NCI-H1694 (cell line): ENCODE results near the gene NOL6.
A peak's percentile ranks its signal among the peaks of the same experiment; 100 is the strongest.

Source experiments
- DNase-seq: peaks from one replicate; lab custom pipeline; 2025; lab: John Stamatoyannopoulos, UW

The NOL6 gene

DNA sequence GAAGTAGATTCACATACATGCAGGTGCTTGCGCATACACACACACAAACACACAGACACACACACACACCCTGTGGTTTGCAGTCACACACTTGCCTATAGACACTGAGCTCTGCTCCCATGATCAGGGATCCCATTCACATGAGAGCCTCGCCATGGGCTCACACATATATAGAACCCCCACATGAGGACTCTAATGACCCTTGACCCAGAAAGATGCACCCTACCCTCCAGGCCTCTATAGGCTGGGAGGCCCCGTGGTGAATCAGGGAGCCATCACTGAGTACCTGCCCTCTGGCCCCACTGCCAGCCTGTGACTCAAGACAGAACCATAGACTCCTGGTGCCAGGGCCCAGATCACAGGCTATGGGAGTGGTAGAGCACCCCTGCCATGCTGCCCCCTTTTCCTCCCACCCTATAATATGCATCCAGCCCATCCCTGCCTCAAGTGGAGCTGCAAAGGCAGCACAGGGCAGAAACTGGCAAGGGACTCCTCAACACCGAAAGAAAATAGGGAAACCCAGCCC lies 23.0 kb downstream of the NOL6 start:
- no peak for DNase-seq

DNA sequence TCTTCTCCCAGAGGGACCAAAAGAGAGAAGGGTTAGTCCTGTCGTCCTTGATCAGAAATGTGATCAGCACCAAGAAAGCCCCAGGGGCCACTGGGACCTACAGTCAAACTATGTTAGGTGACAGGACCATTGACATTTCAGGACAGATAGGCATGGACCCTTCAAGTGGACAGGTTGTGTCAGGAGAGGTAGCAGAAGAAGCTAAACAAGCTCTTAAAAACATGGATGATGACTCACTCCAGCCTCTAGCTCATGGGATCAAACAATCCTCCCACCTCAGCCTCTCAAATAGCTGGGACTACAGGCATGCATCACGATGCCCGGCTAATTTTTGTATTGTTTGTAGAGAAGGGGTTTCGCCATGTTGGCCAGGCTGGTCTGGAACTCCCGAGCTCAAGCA lies 24.0 kb downstream of the NOL6 start:
- DNase-seq, result no peak

DNA sequence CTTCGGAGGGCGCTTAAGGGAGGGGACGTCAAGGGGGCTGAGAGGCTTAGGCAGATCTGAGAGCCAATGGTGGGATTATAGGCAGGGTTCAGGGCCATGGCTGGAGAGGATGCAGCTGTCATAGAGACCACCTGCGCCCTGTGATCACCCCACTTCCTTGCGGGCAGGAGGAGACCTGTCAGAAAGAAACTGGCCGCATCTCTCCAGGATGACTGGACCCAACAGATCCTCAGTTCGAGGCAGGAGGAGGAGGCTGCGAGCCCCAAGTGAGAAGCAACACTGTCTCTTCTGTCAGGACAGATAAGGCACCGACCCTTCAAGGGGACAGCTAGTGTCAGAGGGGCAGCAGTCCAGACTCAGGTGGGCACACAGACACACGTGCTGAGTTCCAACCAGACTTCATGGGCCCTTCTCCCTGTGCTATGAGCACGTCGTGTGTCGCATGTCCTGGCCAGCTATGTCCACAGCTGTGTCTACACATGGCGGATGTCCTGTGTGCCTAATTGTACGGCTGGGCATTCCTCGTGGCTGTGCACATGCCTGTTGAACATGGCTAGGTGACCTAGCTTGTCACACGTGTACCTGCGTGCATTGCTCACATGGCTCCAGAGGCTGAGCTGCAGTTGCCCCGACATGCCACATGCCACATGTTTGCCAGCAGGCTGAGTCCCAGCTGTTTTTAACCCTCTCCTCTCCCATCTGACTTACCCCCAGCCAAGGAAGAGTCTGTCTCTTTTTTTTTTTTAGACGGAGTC lies 25.7 kb downstream of the NOL6 start:
- peak; percentile 21 for DNase-seq

DNA sequence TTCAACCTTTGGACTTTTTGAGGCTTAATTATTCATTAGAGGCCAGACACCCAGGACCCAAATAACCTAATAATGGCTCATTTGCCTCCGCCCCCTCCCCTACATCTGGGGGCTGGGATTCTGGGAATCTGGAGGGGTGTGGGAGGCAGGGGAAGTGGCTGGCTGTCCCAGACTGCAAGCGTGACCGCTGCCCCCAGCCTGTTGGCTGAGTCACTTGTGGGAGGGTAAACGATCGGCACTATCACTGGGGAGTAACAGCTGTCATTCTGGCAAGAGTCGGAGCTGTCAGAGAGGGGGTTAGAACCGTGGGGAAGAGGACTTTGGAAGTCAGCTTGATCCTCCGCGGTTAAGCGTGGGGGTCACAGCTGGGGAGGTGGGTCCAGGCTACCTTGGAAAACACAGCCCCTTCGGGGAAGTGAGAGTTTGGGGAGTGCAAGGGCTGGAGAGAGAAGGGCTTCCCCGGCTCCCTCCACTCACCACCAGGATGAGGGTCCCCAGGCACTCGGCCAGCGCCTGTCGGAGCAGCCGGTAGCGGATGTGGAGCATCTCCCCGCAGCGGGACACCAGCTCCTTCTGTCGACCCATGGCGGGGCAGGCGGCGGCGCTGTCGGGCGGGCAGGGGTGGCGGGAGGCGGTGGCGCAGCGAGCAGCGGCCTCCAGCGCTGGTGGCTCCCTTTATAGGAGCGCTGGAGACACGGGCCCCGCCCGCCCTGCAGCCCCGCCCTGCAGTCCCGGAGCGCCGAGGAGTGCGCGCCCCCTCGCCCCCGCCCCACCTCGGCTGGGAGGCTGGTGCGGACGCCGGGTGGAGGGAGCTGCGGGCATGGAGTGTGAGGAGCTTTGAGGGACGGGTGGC lies 26.6 kb downstream of the NOL6 start, which contains the start of gene AQP3:
TSS of gene AQP3 (minus strand) at position 648 of the 853 bp plus-strand sequence. CDS start at position 585, 63 bp downstream.
- DNase-seq, result peak; percentile 70

DNA sequence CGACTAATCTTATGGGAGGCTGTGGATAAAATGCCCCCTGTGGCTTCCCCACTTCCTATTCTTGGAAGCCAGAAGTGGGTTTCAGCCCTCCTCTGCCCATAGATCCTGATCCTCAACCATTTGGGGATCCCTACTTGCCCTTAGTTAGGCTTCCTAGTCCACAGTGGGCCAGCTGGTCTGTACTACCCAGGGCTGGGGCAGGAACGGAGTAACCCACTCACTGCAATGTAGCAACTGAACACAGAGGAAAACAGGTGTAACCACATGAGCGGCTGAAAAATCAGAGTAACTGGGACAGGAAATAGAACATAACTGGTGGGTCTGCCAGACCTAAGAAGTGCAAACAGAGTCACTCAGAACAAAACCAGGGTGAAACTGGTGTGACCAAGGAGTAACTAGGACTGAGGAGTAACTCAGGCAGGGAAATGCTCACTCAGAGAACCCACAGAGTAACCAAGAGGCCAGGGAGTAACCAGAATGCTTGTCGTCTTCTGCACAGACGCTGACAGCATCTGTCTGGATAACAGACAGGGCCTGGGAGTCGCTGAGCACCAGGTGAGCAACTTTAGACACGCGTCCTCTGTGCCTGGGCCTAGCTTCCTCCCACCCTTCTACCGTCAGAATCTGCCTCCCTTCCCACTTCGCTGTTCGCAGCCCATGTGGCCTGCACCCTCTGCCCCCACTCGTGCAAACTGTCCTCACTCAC lies 27.3 kb downstream of the NOL6 start:
- DNase-seq, result no peak

DNA sequence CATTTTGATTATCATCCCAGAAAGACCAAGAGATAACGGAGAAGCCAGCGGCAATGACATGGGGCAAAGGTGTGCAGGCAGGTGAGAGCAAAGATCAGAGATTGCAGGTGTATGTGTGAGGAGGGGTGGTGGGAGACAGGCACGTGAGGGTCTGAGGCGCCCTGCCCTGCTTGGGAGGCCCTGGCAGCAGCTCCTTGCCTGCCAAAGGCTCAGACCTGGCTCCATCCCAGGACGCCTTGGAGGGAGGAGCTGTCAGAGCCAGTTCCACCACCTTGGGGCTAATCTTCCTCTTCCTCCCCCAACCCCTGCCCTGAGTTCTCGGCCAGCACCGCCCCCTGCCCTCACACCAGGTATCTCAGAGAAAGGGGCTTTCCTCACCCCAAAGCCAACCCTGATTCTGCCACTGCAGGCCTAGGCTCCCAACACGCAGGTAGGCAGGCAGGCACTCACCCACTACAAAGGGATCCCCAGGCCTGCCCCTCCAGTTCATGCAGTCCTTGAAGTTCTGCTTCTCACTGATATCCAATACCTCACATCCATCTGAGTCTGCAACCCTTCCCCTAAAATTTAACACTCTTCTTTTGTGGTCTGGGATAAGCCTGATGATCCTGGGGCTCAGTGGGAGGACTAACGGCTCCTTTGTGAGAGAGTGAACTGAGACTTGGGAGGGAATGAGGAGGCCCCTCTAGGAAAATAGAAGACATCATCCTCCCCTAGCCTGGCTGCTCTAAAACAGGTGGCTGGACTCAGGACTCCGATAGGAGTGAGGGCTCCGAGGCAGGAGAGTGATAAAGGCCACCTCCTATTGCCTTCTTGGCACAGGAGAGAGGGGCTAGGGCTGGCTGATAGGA lies 28.1 kb downstream of the NOL6 start:
- DNase-seq, result no peak

DNA sequence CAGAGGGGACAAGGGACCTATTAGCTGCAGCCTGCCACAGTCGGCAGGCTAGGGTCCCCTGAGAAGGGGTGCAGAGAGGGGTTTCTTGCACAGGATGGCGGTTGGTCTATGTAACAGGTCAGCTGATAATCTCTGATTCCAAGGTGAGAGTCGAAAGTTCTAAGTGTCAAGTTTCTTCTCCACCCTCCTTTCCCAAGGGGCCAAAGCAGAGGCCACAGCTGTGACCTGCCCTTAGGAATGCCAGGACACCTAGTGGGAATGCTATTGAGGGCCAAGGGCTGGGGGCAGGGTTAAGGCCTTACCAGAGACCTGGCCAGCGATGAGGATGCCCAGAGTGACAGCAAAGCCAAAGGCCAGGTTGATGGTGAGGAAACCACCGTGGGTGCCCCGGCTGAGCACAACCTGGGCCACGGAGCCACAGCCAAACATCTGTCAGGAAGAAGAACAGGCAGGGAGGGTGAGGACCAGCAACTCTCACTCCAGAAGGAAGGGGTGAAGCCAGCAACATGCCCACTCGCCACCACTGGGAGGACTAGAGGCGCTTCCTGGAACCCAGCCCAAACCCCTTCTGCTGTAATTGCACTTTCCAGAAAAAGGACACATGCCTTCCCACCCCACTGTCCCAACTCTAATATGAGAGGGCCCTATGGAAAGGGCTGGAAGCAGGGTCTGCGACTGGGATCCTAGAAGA lies 30.1 kb downstream of the NOL6 start:
- peak; percentile 3 for DNase-seq

DNA sequence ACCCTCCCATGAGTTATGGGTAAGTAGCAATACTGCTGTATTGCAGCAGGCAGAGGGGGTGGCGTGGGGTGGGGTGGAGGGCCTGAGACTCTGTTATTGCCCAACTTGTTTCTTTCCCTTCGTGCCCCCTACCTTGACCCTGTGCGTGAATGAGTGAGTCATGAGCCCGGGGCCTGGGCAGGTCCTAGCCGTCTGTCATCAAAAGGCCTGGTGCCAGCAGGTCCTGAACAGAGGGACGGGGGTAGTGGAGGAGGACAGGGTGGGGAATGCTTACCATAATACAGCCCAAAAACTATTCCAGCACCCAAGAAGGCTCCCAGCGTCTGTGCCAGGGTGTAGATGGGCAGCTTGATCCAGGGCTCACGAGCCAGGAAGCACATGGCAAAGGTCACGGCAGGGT lies 30.7 kb downstream of the NOL6 start:
- DNase-seq, result no peak

DNA sequence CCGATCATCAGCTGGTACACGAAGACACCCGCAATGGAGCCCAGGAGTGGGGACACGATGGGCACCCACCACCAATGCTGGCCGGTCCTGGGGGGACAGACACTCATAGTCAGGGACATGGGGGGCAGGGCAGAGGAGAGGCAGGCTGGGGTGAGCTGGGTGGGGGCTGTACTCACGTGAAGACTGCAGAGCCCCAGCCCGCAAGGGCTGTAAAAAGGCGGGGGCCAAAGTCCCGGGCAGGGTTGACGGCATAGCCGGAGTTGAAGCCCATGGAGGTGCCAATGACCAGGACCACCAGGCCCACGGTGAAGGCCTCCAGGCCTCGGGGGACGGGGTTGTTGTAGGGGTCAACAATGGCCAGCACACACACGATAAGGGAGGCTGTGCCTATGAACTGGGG lies 31.6 kb downstream of the NOL6 start:
- no peak for DNase-seq

DNA sequence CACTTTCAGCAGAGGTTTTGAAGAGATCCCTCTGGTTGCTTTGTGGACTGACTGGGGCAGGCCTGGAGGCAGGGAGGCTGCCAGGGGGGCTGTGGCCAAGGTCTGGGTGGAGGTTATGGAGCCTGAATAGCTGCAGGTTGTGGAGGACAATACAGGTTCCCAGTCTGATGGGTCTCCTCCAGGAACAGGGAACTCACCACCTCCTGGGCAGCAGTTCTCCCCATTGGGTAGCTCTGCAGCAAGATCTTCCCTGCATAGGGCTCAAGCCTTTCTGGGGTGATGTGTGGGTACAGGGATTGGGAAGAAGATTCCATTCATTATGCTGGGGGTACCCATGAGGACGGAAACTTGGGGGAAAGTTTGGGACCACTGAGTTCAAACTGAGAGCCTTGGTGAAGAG lies 33.1 kb downstream of the NOL6 start:
- no peak for DNase-seq

DNA sequence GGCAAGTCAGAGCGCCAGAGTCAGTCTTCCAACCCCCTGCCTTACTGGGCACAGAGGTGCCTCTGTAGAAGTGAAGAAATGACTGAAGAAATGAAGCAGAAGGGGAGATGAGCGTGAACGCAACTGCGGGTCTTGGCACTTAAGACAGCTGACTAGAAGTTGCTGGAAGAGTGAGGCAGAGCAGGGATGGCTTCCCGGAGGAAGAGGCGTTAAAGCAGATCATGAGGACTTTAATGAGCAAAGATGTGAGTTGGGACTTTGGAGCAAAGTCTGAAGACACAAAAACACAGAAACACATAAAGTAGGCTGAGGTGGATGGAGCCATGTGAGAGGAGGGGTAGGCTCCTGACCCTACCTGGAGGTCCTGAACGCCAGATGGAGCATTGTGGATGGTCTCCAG lies 33.5 kb downstream of the NOL6 start:
- no peak for DNase-seq

DNA sequence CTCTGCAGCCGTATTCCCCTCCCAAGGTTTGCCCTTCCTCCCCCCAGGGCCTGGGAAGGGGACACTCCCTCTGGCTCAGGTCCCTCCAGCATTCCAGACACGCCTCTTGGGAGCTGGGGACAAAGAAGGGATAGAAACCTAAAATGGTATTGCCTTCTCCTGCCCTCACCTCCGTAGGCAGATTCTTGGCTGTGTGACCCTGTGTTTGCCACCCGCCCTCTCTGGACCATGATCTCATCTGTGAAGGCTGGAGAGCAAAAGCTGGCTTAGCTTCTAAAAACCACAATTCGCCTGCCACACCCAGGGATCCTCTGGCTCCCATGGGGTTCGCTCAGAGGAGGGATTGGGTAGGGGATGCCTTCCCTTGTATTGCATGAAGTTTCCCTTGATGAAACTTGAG lies 34.0 kb downstream of the NOL6 start:
- no peak for DNase-seq

DNA sequence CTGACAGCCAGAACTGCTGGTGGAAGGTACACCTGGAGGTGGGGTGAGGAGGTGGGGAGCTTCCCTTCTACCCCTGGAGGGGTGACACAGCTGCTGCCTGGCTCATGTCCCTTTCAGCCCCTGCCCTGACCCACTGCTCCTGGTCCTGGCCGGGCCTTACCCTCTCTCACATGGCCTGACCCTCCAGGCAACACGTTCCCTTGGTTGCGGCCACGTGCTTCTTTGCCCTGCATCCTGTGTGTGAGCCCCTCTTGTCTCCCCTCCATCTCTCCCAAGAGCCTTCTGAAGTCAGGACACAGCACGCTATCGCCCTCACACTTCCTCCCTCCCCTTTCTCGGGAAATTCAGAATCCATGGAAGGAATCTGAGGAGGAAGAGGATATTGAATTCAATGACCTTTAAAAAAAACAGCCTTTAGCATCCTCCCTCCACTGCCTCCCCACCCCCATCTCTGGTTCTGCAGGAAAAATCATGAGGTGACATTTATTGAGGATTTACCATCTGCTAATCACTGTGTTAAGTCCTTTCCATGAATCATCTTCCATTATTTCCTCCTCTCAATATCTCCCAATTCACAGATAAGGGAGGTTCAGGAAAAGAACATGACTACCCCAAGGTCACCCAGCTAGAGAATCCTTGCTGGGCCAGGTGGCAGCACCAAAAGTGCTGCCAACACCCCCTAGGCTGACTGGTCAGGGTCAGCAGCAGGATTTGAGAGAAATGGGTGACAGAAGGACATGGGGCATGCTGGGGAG lies 34.6 kb downstream of the NOL6 start:
- no peak for DNase-seq

DNA sequence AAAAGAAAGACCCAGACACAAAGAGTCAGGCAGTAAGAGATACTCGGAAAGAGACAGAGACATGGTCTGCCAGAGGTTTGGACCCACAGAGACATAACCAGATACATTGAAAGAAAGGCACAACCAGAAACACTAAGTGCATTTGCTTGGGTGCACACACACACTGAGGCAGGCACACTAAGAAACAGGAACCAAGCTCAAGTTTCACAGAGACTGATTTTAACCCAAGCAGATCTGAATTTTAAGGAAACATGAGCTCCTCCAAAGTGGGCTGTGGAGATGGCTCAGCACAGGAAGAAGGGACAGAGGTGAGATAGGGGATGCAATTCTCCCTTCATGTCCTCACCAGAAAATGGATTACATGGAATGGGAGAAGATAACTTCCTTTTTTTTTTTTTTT lies 35.8 kb downstream of the NOL6 start:
- no peak for DNase-seq

DNA sequence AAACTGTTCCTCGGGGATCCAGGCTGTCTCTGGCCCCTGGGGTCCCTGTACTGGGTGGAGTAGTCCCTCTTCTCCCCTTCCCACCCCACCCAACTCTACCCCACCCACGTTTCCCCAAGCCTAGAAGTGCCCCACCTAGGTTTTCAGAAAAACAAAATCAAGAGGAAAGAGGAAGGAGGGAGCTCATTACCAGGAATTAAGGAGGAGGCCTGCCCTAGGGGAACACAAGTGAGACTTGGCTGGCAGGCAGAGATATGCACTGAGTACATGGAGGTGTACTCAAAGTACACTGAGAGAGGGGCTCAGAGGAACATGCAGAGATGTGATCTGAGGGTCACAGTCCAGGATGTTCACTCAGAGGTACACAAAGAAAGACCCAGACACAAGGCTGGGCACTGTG lies 36.5 kb downstream of the NOL6 start:
- no peak for DNase-seq

DNA sequence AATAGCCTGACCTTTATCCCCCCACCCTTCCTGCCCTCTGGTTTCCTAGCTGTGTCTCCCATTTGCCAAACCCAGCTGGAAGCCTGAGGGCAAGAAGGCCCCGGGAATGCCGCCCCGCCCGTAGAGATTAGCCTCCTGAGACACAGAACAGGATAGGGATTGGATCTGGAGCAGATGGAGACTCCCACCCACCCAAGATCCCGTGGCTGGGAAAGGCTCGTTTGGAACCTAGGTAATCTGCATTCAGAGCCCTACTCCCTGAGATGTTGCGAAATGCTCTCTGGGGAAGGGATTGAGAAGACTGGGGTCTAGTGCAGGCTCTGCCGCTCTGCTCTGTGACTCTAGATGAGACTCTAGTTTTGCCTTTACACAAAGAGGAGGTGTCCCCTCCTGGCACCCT lies 37.3 kb downstream of the NOL6 start:
- no peak for DNase-seq

DNA sequence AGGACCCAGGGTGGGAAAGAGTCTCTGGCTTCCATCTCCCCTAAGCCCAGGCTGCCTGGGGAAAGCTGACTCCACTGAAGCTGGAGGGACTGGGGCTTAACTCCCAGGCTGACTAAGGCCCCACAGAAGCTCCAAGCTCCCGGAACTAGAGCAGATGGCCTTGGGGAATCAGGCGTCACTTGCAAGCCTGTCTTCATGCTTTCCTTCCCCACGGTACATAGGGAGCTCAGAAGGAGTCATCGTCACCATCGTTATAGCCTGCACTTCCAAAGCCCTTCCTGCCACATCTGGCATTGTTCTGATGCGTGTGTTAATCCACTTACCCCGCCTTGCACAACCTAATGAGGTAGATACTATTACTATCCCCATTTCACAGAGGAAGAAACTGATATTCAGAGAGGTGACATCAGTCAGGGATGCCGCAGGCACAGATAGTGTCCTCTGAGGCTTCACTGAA lies 37.9 kb downstream of the NOL6 start:
- DNase-seq, result no peak

DNA sequence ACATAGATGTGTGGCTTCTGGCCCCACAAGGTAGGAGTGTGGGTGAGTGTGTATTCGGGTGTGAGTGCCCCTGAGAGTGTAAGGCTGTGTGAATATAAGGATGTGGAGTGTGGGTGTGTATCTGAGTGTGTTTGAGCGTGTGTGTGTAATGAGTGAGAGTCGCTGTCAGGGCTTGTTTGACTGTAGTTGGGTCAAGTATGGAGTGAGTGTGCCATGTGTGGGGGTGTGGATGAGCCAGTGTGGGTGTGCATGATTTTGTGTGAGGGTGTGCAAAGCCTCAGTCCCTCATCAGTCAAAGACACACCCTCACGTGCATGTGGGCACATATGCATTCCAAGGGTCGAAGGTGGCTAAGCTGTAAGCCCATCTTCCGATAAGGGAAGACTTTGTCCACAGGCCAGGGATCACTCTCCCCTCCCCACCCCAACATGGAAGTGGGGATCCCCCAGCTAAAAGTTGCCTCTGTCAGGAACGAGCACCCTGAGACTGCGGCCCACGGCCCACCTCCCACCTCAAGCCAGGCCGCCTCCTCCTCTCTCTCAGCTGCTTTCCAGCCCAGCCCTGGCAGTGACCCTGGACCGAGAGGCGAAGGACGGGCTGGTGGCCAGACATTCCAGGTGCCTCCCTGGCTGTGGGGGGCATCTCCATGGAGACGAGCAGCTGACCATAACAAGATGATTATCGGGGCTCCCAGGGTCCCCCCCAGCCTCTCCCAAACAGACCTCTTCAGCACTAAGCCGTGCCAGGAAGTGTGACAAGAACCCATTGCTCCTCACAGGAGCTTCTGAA lies 39.2 kb downstream of the NOL6 start:
- no peak for DNase-seq

DNA sequence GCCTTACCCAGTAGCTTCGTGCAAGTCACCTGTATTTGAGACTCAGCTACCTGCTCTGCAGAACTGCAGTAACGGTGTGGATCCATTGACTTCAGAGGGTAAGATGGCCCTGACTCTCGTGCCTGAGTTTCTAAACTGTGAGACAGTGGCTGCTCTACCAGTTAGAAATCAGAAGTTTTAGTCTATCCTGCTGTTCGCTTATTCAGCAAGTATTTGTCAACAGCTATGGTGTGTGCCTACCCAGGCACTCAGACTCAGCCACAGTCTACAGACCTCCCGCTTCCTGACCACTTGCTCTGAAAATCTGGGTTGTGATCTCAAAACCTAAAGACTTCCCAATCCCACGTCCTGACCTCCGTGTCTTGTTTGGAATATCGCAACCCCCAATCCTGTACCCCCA lies 39.9 kb downstream of the NOL6 start:
- DNase-seq, result no peak
